Ascending aorta (tissue), 2 donors: ENCODE data around the gene COL12A1. TPM values are rescaled to one million over a fixed set of nuclear protein-coding genes. Genes with fewer than 3 reads are reported as not detected.

Experiments used
- DNase-seq, 2 donors: peaks; one replicate each; pipeline ENCODE4 v3.0.0-alpha.2; 2019; ENCODE audit warnings: low spot score in 2 of 2
- H3K27ac ChIP-seq, 2 donors: fragments of 200-600 bp; sonication (generic); one replicate each; pipeline ENCODE4 v1.5.1; 2016 to 2017; ENCODE audit warnings: mild to moderate bottlenecking in 1 of 2
- H3K27me3 ChIP-seq: fragments of 200-600 bp; sonication (generic); one replicate; pipeline ENCODE4 v1.5.1; 2017
- H3K36me3 ChIP-seq, 2 donors: fragments of 200-600 bp; sonication (generic); one replicate each; pipeline ENCODE4 v1.5.1; 2016
- H3K4me1 ChIP-seq, 2 donors: fragments of 200-600 bp; sonication (generic); one replicate each; pipeline ENCODE4 v1.5.1; 2016 to 2017; ENCODE audit warnings: mild to moderate bottlenecking in 1 of 2
- H3K4me3 ChIP-seq, 2 donors: fragments of 200-600 bp; sonication (generic); one replicate each; pipeline ENCODE4 v1.5.1; 2016 to 2017; ENCODE audit warnings: mild to moderate bottlenecking in 1 of 2
- H3K9me3 ChIP-seq, 2 donors: fragments of 200-600 bp; sonication (generic); one replicate each; pipeline ENCODE4 v1.5.1; 2016
- intact Hi-C: fragments of 100-400 bp; cut with DNase I; formaldehyde crosslinking; loops from one replicate; pipeline ENCODE4 v1.15.1; 2023
- total RNA-seq: library from RNA; depleted of rRNA; stranded (reverse); fragments of >200 nt; gene quantifications from one replicate; pipeline ENCODE4 v1.1.0, GENCODE V29; 2016
- TF ChIP-seq, protein P1 (sequence below), 3 experiments: fragments of 200-600 bp in 2 of 3; fragments of 450-650 bp in 1 of 3; sonication (generic) in 2 of 3; IDR thresholded peaks; one replicate each; pipeline ENCODE4 v1.5.1; 2016 to 2019; ENCODE audit warnings: antibody characterized with exemption in 3 of 3, mild to moderate bottlenecking in 1 of 3, moderate library complexity in 1 of 3

Gene COL12A1
- total RNA-seq, 1 donor from 2014 or later: 140 TPM

DNA sequence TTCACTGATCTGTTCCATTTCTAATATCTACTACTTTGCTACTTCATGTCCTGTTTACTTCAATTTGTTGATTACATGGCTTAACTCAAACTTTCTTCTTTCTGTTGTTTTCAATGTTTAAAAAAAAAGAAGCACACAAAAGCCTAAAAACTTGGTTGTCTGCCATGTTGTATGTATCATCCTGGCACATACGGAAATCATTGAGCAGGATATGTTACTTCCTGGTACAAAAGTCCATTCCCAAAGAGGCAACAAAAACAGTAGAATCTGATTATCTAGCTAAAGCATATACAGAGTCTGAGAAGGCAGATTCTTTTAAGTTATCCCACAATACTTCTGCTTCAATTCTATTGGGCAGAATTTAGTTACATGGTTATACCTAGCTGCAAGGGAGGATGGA is 14.5 kb upstream of the COL12A1 start:
- TF ChIP-seq, protein P1, sequence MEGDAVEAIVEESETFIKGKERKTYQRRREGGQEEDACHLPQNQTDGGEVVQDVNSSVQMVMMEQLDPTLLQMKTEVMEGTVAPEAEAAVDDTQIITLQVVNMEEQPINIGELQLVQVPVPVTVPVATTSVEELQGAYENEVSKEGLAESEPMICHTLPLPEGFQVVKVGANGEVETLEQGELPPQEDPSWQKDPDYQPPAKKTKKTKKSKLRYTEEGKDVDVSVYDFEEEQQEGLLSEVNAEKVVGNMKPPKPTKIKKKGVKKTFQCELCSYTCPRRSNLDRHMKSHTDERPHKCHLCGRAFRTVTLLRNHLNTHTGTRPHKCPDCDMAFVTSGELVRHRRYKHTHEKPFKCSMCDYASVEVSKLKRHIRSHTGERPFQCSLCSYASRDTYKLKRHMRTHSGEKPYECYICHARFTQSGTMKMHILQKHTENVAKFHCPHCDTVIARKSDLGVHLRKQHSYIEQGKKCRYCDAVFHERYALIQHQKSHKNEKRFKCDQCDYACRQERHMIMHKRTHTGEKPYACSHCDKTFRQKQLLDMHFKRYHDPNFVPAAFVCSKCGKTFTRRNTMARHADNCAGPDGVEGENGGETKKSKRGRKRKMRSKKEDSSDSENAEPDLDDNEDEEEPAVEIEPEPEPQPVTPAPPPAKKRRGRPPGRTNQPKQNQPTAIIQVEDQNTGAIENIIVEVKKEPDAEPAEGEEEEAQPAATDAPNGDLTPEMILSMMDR (IDR thresholded peaks at IDR 0.05): no peak
- intact Hi-C loops: no loop called here
- no peak for DNase-seq
- Histone ChIP-seq H3K9me3 (no peaks in the 10 kb centered on the region), H3K36me3 (no peaks in the 10 kb centered on the region), H3K27ac (no peak overlapping the region), H3K4me3 (no peak overlapping the region), H3K27me3 (no peaks in the 10 kb centered on the region), H3K4me1 (peaks cover 0 to 3% of the 10 kb centered on the region in 2 donors)

- H3K27ac ChIP-seq: no peak overlapping the region
Observed at GRCh38 chr6:75219263-75219662, 13.4 kb upstream of the COL12A1 start.

DNA sequence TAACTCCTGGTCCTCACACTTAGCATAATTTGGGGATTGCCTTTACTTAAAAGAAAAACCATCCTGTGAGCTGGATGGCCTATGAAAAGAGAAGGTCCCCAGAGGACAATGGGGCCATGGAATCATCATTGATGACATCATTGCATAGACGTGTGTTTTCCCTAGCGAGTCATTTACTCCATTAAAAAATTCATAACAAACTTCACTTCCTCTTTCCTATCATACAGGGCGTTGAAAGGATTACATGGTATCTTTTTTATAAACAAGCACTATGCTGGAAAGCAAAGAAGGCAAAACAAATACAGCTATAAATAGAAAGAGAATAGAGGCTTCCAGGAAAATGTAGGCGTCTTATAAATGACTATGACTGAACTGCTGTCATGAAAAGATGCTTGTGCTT is 11.3 kb upstream of the COL12A1 start:
- DNase-seq: no peak
- no peaks in the 10 kb centered on the region for H3K36me3 ChIP-seq
- no peaks in the 10 kb centered on the region for H3K27me3 ChIP-seq
- intact Hi-C loops: no loop called here
- TF ChIP-seq, protein P1 (IDR thresholded peaks at IDR 0.05): no peak
- H3K4me3 ChIP-seq: no peak overlapping the region
- H3K4me1 ChIP-seq: peaks cover 0 to 3% of the 10 kb centered on the region in 2 donors
- H3K27ac ChIP-seq: no peak overlapping the region
- H3K9me3 ChIP-seq: no peaks in the 10 kb centered on the region

More at GRCh38 chr6:75219263-75219662, 13.4 kb upstream of the COL12A1 start:
- TF ChIP-seq, protein P1 (IDR thresholded peaks at IDR 0.05): no peak
- intact Hi-C loops: no loop called here
- no peaks in the 10 kb centered on the region for H3K9me3 ChIP-seq
- no peak overlapping the region for H3K4me3 ChIP-seq
- peaks cover 0 to 3% of the 10 kb centered on the region in 2 donors for H3K4me1 ChIP-seq
- H3K27me3 ChIP-seq: no peaks in the 10 kb centered on the region
- no peaks in the 10 kb centered on the region for H3K36me3 ChIP-seq
- no peak for DNase-seq

DNA sequence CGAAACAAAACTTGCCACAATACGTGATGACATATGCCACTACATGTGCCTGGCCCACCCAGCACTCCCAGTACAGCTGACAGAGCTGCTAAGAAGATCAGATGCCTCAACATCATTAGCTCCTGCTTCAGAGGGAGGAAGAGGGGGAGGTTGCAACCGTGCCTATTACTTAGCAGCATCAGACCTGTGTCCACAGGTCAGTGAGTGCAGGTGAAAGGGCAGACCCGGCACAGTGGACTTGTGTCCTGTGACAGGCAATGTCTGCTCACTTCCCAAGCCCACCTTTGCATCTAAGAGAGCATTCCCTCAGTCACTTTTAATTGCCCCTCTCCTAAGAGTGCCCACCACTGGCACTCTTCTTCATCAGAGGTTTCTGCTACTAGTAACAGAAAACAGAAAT is 9.4 kb upstream of the COL12A1 start:
- no peaks in the 10 kb centered on the region for H3K36me3 ChIP-seq
- H3K4me3 ChIP-seq: no peak overlapping the region
- peaks cover 0 to 10% of the 10 kb centered on the region in 2 donors for H3K4me1 ChIP-seq
- TF ChIP-seq, protein P1 (IDR thresholded peaks at IDR 0.05): no peak
- no peak overlapping the region for H3K27ac ChIP-seq
- no peak for DNase-seq
- H3K9me3 ChIP-seq: no peaks in the 10 kb centered on the region
- no peaks in the 10 kb centered on the region for H3K27me3 ChIP-seq
- intact Hi-C loops: no loop called here

DNA sequence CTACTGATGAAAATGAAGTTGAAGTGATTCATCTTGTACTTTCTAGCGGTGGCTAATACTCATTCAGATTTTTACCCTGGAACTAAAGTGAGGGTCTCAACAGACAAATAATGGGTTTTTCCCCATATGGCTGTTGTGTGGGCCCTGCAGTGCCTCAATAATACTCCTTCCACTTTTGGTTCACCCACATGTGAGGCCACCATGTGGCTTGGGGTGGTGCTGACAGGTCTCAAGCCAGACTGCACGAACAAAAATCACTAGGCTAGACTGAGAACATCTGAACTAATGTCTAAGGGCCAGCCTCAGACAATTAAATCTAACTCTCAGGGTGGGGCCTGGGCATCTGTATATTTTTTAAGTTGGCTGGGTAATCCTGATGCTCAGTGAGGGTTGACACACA is 7.9 kb upstream of the COL12A1 start:
- no peak for DNase-seq
- H3K27ac ChIP-seq: no peak overlapping the region
- no peaks in the 10 kb centered on the region for H3K9me3 ChIP-seq

More for the DNA sequence above, 7.9 kb upstream of the COL12A1 start:
- Histone ChIP-seq H3K4me3 (no peak overlapping the region), H3K27me3 (no peaks in the 10 kb centered on the region), H3K4me1 (peaks cover 0 to 10% of the 10 kb centered on the region in 2 donors), H3K36me3 (no peaks in the 10 kb centered on the region)
- TF ChIP-seq, protein P1 (IDR thresholded peaks at IDR 0.05): no peak
- intact Hi-C loops: loop anchor here (2.0 kb wide), 1 partner anchor 17 kb away; no protein-coding TSS in a partner anchor
